ENCODE measurements around the gene SMAD9. TPM values are rescaled to one million over a fixed set of nuclear protein-coding genes. Genes with fewer than 3 reads are reported as not detected.

Gene SMAD9
- total RNA-seq, 3 donors from 2014 or later (not counting 1 experiment from before 2014, with no cell fraction given) = not detected

Other genes with a start within 250 kb of the SMAD9 start
- gene SERTM1, start 246.2 kb downstream of the SMAD9 start, total RNA-seq = not detected
- 10 to 100 TPM in 2 of 3 donors, 1 to 10 TPM in 1; 6.0 to 13.3 (median 11.3) TPM for gene RFXAP, start 101.0 kb downstream of the SMAD9 start, total RNA-seq
- 10 to 100 TPM; 20.2 to 25.0 (median 24.5) TPM for gene ALG5, start 79.1 kb upstream of the SMAD9 start, total RNA-seq
- 10 to 100 TPM; 34.3 to 43.8 (median 42.0) TPM for gene EXOSC8, start 80.5 kb upstream of the SMAD9 start, total RNA-seq
- gene SUPT20H, start 139.4 kb upstream of the SMAD9 start, total RNA-seq = 10 to 100 TPM; 59.8 to 84.7 (median 64.6) TPM
- not detected for gene CSNK1A1L, start 185.4 kb upstream of the SMAD9 start, total RNA-seq